ENCODE measurements around the gene RCL1.

Gene RCL1

DNA sequence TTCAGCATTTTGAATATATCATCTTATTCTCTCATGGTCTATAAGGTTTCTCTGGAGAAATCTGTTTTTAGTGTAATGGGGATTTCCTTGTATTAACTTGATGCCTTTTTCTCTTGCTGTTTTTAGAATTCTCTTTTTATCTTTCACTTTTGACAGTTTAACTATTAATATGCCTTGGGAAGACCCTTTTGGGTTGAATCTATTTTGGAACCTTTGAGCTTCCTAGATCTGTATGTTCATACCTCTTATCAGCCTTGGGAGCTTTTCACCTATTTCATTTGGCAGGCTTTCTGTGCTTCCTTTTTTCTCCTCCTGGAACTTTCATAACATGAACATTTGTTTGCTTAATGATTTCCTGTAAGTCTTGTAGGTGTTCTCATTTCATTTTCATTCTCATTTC lies 22.2 kb downstream of the RCL1 start:
- DNase-seq, result no peak

DNA sequence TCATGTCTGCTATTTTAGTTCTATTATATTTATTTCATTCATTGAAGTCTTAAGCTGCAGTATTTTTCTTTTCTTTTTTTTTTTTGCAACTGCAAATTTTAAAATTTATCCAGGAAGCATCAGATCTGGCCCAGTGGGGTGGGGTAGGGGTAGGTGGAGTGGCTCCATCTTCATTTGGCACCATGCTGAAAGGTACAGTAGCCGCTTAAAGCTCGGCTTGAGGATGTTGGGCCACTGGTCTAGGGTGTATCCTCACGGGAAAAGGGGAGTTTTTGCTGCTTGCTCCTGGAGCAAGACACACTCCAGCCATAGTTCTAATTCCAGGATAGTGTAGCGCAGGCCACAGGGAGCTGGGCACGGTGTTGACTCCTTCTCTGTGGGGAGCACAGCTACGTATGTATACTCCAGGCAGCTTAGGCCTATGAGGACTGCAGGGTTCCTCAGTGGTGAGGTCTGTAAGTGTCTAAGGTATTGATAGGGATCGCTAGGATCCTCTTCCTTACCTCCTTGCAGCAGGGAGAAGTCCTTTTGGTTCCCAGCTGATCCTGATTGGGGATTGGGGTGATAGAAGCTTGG lies 22.7 kb downstream of the RCL1 start:
- DNase-seq, result no peak

DNA sequence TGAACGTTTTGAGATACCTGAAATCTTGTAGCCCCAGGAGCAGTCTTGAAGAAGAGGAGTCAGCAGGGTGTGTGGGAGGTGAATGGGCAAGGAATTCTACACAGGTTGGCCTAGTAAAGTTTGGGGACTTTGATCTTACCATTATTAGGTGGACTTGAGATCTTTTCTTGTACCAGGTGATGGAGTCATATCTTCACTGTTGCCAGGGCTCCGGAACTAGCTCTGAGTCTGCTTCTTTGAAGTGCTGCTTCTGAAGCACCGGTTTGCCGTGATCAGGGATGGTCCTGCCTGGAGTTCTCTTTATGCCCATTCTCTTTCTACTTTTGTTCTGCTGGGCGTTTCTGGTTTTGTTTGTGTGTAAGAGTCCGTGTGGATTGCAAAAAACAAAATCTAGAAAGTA lies 27.4 kb downstream of the RCL1 start:
- no peak for DNase-seq

DNA sequence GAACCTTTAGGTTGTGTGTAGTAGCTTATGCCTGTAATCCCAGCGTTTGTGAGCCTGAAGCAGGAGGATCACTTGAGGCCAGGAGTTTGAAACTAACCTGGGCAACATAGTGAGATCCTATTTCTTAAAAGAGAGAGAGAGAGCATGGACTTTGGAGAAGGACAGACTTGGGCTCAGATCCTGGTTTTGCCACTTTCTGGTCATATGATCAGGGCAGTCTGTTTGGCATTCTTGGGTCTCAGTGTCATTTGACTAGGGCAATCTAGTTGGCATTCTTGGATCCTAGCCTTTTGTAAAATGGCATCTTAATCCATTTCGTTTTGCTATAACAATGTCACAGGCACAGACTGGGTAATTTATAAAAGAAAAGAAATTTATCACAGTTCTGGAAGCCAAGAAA lies 28.4 kb downstream of the RCL1 start:
- DNase-seq, result no peak

DNA sequence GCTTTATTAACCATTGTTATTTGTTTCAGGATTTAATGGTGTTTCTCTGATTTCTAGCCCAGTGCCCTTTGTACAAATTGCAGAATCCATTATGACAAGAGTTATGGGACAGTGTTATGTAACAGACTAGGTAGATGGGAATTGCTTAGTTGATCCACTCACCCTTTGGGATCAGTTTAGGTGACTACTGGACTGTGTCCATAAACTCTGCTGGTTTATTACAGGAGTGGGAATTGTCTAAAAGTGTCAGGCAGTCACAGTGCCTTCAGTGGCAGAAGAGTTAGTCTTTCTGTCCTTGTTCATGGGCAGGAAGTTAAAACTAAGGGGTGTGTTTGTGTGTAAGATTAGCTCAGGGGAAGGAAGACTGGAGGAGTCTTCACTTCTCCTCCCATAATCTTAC lies 29.3 kb downstream of the RCL1 start:
- no peak for DNase-seq

DNA sequence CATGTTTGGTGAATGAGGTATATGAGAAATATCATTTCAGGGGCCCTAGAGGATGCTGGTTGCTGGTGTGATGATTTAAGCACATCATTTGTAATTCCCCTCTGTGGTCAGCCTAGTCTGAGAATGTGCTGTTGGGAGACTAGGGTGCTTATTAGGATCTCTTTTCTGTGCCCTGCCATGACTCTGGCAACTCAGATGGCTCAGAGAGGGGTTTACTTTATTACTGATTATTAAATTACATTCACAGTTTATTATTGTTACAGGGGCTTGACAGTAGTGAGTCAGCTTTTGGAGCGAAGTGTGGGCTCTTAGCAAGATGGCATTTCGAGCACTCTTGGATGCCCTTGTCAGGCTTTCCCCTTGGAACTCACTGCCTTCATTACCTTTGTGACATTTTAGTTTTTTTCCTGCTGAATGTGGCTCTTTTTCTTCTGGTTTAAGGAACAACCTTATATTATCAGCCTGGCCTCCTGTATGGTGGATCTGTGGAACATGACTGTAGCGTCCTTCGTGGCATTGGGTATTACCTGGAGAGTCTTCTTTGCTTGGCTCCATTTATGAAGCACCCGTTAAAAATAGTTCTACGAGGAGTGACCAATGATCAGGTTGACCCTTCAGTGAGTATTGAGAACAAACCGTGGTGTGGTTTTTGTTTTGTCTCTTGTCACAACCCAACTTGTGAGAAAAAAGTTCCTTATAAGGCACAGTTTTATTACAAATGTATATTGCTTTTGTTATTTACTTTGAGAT lies 33.8 kb downstream of the RCL1 start:
- no peak for DNase-seq

DNA sequence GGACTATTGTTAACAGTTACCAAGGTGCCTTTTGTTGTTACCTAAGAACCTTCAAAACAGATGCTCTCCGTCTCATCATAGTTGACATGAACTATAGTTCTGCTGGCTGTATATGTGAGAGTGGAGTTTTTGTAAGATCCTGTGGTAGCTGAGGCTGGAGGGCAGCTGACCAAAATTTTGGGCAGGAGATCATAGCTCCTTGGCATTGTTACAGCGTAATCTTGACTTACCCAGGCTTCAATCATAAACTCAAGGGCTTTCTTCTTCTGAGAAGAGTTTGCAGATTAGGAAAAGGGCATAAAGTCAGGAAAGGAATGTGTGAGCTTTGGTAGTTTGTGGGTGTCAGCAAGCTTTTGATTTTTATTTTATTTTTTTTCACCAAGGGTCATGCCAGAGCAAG lies 34.5 kb downstream of the RCL1 start:
- DNase-seq, result no peak

DNA sequence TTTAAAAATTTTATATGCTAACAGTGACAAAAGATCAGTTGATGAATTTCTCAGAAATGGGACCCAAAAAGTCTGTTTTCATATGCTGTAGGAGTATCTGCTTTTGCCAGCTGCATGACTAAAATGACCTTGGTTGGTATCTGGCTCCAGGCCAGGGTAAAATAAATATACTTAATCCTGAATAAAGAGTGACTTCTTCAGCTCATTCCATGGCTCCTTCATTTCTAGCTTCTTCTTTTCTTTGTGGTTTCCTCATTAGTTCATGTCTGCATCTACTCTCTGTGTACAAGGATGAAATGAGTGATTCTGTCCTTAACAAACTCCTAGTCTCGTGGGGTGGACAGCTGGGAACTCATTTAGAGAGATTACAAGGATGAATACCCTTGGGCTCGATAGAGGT lies 36.0 kb downstream of the RCL1 start:
- no peak for DNase-seq

DNA sequence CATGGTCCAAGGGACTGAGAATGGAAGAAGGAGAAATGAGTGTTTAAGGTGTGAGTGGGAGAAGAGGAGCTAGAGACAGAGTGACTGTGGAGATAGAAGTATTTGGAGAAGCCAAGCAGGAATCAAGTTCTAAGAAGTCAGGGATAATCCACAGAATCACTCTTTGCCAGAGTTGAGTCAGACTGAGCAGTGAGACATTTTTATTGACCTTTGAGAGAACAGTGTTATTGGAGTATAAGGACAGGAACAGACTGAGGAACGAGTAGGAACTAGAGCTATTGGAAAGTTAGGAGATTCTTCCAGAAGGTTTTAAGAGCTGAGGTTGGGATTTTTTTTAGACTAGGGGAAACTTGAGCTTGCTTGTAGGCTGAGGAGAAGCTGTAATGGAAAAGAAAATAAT lies 37.2 kb downstream of the RCL1 start:
- no peak for DNase-seq

DNA sequence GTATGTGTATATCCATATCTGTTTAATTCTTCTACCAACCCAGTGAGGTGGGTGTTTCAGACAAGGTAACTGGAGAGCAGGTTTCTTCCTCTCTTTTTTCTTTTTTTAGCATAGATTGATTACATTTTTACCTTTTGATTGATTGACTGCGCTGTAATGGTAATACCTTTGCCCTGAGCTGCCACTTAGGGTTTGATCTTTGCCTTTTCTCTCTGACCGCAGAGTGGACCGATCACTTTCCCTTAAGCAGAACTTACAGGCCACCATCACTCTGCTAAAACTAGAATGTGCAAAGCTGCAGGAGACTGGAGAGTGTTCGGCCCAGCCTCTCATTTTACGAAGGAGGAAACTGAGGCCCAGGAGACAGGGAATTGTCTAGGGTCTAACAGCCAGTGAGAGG lies 38.0 kb downstream of the RCL1 start:
- DNase-seq, result no peak

DNA sequence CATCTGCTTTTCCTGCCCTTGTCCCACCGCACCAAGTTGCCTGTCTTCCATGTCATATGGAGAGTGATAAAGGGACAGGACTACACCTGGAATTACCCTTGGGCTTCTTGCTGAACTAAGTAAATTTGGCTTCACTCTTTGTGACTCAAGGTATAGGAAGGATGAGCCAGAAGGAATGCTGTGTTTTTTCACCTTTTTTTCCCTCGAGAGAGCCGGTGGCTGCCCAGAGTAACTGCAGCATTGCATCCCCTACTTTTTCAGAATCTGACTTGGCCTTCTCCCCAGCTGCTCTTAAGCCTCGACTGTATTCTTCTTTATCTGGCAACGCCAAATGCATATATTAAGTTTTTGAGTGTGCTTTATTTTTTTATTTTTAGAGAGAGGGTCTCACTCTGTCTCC lies 38.4 kb downstream of the RCL1 start:
- no peak for DNase-seq

DNA sequence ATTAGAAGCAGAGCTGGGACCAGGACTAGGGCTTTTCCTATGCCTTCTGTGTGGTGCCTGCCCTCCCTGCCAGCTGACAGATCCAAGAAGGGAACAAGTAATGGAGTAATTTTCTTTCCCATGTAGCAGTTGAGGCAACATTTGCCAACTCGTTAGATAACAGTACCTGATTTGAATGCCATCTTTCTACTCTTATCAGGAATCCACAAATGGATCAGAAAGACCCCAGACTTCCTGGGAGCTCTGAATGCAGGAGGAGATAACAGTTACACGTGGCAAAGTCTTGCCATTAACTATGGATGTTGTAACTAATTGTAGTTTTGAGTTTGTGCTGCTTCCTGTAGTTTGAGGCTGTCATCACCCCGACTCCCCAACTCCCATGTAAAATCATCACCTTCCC lies 39.2 kb downstream of the RCL1 start:
- DNase-seq, result no peak

DNA sequence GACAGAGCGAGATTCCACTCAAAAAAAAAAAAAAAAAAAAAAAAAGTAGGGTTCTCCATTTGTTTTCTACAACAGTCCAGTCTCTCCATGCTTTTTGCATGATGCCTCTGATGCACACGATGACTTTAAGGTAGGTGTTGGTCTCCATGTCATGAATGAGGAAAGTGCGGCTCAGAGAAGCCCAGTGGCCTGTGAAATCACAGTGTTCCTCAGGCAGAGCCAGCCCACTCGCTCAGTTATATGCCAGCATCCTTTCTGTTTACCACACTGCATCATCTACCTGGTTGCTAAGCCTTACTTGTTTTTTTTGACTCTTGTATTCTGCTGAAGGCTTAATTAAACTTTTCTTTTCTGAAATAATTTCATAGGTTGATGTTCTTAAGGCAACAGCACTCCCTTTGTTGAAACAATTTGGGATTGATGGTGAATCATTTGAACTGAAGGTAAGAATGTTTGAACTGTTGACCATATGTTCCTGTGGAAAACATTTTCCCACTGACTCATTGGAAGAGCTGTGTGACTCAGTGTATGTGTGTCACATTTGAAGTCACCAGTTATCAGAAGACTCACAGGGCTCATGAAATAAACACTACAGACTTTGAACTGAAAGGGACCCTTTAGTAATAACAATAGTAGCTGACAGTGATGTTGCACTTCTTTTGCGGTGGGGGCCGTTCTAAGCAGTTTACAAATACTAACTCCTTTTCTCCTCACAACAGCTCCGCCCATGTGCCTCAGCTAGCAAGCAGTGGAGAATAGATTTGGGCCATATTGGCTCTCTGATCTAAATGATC lies 40.2 kb downstream of the RCL1 start:
- DNase-seq, result peak; percentile 19

DNA sequence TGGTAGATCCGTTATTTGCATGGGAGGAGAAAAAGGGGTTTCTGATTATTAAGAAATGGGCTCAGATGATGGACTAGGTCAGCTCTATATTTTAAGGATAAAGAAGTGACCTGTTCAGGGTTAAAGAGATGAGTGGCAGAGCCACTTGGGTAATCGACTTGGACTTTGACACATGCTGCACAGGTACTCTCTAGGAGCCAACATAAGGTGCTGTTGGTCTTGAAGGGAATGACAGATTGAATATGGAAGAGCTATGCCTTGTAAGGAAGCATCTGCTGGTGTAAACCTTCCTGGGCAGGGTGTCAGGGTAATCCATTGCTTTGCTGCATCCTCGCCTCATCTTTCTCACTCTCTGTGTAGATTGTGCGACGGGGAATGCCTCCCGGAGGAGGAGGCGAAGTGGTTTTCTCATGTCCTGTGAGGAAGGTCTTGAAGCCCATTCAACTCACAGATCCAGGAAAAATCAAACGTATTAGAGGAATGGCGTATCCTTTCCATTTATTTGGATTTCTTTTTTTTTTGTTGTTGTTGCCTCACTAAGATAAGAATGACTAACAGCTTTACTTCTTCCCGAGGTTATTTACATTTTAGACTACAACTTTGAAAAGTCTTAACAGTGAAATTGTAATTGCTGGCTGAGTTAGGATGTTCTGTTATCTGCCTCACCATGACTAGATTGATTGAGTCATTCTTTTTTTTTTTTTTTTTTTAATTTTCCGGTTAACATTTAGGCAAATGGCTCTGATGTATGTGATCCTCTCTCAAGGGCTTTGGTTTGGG lies 41.2 kb downstream of the RCL1 start:
- no peak for DNase-seq

DNA sequence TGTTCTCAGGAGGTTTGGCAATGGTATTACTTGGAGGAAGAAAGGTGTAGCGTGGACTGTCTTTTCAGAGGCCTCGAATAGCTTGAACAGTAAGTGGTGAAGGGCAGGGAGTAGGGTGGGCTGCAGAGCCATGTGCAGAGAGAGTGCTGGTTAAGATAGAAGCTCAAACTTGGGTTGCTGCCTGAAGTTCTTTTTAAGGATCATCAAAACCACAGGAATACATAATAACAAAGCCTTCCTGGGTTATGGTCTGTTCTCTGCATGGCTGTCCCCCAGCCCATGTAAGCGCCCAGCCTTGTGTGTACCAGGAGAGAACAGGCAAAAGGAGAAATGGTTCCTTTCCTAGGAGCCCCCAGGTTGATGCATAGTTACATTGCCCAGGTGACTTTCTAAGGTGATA lies 43.9 kb downstream of the RCL1 start:
- no peak for DNase-seq

DNA sequence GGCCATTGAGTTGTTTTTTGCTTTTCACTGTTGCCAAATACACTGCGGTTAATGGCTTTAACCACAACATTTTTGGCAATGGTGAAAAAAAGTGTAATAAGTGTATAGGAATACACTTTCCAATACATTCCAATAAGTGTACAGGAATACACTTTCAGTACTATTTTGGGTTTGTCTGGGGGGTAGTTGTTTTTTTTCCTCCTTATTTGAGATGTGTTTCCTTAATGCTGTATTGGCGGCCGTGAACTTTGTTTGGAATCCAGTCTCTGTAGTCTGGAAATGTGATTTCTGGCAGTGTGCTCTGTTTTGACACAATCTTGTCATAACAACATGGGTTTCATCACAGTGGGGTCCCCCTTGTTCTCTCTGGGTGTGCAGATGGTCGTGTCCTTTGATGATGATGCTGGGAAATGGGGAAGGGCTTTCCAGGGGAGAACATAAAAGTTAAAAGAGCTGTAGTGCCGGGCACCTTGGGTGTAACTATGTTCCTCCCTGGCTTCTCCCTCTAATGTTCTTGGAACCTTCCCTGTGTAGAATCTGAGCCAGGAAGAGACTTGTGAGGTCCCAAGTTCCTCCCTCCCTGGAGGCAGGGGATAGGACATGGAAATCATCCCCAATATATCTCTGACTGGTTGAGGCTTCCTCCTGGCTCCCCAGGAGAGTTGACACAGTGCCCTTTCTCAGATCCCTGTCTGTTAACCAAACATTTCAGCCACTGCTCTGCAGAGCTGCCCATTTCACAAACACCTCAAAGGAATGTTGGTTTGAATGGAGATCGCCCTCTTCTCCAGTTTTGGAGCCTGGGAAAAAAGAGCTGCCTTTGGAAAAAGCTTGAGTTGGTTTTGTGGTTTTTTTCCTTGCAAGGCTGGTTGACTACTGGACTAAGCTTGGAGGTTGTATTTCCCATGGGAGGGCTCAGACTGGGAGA lies 44.8 kb downstream of the RCL1 start:
- no peak for DNase-seq

DNA sequence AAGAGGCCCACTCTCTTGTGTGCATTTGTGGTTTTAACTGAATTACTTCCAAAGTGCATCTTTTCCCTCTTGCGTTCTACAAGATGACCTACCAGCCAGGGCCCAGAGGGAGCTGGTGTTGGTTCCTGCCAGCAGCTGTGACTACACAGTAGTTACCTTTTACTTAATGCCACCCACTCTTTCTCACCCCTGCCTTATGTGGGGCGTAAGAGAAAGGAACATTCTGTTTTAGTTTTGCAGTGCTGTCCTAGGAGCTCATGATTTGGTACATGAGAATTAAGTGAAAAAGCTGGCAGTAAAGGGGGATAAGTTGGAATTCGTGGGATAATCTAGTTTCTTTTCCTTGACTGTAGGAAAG lies 45.4 kb downstream of the RCL1 start:
- no peak for DNase-seq

DNA sequence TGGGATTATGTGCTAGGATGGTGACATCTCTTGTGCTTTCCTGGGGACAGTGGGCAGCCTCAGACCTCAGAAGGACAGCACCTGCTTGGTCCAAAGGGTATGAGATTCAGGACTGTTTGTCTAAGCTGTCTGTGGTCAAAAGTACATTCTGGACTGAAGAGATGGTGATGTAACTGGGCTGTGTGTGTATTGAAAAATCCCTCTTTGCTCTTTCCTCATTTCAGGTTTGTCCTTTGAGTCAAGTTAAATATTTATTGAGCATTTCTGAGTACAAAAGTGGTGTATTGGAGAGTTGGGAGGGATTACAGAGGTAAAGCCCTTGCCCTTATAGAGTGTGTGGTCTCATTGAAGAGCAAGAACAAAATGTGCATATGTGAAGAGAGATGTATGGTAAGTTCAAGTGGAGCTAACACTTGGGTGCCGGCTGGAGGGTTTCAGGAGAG lies 46.7 kb downstream of the RCL1 start:
- no peak for DNase-seq

DNA sequence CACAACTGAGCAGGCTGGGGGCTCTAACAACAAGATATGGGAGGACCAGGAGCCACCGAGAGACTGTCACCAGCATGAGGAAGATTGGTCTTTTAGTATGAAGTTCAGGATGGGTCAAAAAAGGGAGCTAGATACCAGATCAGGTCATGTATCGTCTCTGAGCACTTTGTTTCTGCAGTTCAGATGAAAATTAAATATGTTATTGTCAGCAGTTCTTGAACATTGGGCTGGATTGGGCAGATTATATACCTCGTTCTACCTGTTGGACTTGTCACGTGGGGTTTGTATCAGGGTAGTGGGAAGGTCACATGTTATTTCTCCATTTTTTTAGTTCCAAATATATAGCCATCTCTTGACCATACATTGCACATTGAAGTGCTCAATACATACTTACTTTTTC lies 47.3 kb downstream of the RCL1 start:
- no peak for DNase-seq

DNA sequence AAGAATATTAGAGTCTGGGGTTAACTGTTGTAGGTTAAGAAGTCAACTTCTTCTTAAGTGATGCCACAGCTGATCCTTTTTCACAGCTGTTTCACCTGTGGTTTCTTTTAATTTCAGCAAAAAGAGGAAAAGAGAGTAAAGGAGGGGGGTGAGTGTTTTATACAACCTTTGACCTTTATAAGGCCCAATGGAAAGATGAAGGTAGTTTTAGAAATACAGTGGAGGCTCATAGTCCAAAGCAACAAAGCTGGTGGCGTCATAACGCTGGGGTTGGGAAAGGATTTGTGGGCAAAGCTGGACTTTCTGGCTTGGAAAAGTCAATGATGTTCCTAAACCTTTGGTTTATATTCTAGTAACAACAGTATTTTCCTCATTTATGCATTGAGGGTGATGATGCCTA lies 49.5 kb downstream of the RCL1 start:
- no peak for DNase-seq

DNA sequence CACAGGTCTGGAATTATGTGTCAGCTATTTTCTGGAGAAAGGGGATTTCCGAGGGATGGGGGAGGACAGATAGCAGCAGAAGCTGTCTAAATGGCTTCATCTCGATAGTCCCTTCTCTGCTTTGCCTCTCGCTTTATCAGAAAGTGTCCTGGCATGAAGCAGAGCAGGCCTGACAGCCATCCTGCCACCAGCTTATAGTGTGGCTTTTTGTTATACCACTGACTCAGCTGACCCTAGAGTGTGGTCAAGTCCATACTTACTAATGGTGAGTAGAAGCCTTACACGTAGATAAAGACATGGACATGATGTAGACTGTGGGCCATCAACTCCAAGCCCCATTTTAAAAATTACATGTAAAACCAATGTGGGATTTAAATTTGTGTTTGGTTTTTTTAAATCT lies 50.0 kb downstream of the RCL1 start:
- DNase-seq, result no peak

DNA sequence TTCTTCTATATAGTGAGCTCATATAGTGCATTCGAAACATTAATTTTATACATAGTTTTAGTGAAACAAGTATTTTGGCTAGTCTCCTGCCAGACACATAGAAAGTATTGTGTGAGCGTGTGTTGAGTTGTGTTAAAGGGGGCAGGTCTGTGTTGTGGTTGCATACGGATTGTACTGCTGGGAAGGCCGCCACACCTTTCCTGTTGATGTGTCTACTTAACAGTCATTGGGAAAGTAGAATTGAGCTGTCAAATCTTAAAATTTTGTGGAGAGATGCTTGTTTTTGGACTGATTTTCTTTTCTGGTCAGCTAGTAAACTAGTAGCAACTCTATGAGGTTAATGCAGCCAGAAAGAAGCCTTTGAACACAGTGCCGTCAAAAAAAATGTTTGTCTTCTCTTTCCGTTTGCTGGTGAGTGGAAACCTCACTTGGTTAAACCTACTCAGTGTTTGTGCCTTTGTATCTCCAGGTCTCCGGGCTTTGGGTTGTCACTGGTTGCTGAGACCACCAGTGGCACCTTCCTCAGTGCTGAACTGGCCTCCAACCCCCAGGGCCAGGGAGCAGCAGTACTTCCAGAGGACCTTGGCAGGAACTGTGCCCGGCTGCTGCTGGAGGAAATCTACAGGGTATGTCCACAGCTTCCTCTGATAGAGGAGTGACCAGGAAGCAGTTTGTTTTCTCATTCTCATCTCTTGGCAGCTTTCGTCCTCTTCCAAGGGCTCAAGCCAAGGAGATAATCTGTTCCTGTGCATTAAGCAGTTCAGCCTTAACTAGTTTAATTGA lies 51.5 kb downstream of the RCL1 start:
- no peak for DNase-seq
